Coronary artery (tissue), 2 donors: ENCODE data around the gene SIRPG.
"Not testable (repeated sequence)": the region's sequence is repeated elsewhere in the genome, so short reads cannot be mapped to it uniquely, and the experiment has no call there.

Experiments used
- DNase-seq: peaks from one replicate; pipeline ENCODE4 v3.0.0-alpha.2; 2017; ENCODE audit warnings: low spot score
- H3K27ac ChIP-seq, 2 donors: fragments of 200-600 bp; sonication (generic); one replicate each; pipeline ENCODE4 v1.5.1; 2016 to 2019
- H3K4me3 ChIP-seq: fragments of 200-600 bp; sonication (generic); 2 replicates; pipeline ENCODE4 v1.5.1; 2016; ENCODE audit warnings: mild to moderate bottlenecking, moderate library complexity
- CTCF ChIP-seq: fragments of 200-600 bp; sonication (generic); IDR thresholded peaks from one replicate; pipeline ENCODE4 v1.5.1; 2019; ENCODE audit warnings: antibody characterized with exemption

Gene SIRPG

DNA sequence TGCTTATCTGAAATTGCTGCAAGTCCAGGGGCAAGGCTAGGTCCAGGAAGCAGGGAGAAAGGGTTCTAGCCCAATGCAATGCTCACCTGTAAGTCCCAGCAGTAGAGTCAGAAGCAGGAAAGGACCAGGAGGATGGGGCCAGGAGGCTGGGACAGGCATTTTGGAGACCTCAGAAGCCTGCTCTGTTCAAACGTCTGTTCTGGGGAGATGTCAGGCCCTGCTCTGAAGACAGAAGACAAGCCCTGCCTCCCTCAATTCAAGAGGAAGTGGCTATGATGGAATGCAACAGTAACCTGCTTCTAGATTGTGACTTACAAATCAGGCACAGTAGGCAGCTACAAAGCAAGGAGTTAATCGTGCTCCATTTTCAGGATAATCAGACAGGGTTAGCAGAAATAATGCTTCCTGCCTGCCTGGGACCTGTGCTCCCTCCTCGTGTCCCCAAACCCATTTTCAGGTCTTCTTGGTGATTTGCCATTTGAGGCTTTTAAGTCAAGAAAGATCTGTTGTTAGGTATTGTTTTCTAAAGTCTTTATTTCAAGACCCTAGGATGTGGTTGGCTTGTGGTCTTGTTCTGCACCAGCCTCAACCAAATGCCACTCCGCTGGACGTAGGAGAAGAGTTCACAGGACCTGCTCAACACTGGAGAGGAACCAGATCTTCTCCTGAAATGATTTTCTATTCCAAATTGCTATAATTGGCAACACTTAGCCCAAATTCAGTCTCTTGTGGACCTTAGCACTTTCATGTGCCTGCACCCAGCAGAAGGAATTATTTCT, at the start of gene SIRPG:
Gene SIRPG (minus strand): TSS at position 224 of the 779 bp plus-strand sequence. CDS start 65 bp downstream, at position 159.
- H3K27ac ChIP-seq = no peak within 1 kb of the TSS
- no peak for TF ChIP-seq CTCF
- H3K4me3 ChIP-seq = no peak within 1 kb of the TSS
- no peak for DNase-seq

- not testable (repeated sequence) for H3K4me3 ChIP-seq, DNase-seq, H3K27ac ChIP-seq
Observed at GRCh38 chr20:1706887-1707286, 49.3 kb upstream of the SIRPG start.

GRCh38 chr20:1706079-1706478, 48.5 kb upstream of the SIRPG start:
- H3K27ac ChIP-seq = no peak overlapping the region
- no peak overlapping the region for H3K4me3 ChIP-seq
- no peak for TF ChIP-seq CTCF
- DNase-seq = no peak

- Histone ChIP-seq H3K27ac (no peak overlapping the region), H3K4me3 (no peak overlapping the region)
- no peak for TF ChIP-seq CTCF
- DNase-seq = no peak
Observed at GRCh38 chr20:1702855-1703254, 45.3 kb upstream of the SIRPG start.

- no peak overlapping the region for H3K4me3 ChIP-seq
- no peak overlapping the region for H3K27ac ChIP-seq
- TF ChIP-seq CTCF = no peak
- no peak for DNase-seq
Observed at GRCh38 chr20:1702328-1702727, 44.7 kb upstream of the SIRPG start.

DNA sequence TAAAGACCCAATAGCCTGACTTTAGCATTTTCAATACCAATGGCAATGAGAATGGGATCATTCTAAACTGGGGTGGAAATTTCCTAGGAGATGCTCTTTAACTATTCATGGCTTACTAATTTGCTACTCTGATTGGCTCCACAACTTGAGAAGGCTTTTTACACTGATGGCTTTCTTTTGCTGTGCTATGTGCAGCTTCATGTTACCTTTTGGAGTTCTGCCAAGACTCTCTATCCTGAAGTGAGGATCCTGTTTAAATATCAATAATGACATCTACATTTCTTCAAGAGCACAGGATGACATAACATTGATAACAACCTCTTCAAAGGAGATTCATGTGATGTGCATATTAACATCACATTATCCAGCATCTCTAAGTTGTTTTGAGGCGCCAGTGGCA, 43.4 kb upstream of the SIRPG start:
- DNase-seq = no peak
- H3K4me3 ChIP-seq = no peak overlapping the region
- no peak for TF ChIP-seq CTCF
- H3K27ac ChIP-seq = no peak overlapping the region

GRCh38 chr20:1697592-1697991, 40.0 kb upstream of the SIRPG start:
- no peak overlapping the region for H3K4me3 ChIP-seq
- no peak for TF ChIP-seq CTCF
- H3K27ac ChIP-seq = no peak overlapping the region
- no peak for DNase-seq
